Fibroblast of mammary gland (primary cell): ENCODE results near the gene PAPOLB.

Source experiments
- DNase-seq: peaks from one replicate; pipeline ENCODE4 v3.0.0-alpha.2; 2010; ENCODE audit warnings: low read depth
- H3K4me3 ChIP-seq: 2 replicates; pipeline ENCODE4 v1.5.1; 2011; ENCODE audit warnings: low read depth, mild to moderate bottlenecking, low read length, moderate library complexity; ENCODE audit not compliant: control insufficient read depth
- CTCF ChIP-seq: conservative IDR thresholded peaks from 2 replicates; pipeline ENCODE4 v1.5.1; 2011; ENCODE audit warnings: low read depth, low read length, inconsistent platforms; ENCODE audit not compliant: control insufficient read depth, insufficient read depth

The PAPOLB gene

GRCh38 chr7:4842319-4843064 lies 19.3 kb downstream of the PAPOLB start:
- DNase-seq: no peak
- H3K4me3 ChIP-seq: no peak overlapping the region
- TF ChIP-seq CTCF: no peak

- no peak for DNase-seq
- H3K4me3 ChIP-seq: no peak overlapping the region
- no peak for TF ChIP-seq CTCF
Measured at GRCh38 chr7:4841836-4842235, 20.0 kb downstream of the PAPOLB start.

DNA sequence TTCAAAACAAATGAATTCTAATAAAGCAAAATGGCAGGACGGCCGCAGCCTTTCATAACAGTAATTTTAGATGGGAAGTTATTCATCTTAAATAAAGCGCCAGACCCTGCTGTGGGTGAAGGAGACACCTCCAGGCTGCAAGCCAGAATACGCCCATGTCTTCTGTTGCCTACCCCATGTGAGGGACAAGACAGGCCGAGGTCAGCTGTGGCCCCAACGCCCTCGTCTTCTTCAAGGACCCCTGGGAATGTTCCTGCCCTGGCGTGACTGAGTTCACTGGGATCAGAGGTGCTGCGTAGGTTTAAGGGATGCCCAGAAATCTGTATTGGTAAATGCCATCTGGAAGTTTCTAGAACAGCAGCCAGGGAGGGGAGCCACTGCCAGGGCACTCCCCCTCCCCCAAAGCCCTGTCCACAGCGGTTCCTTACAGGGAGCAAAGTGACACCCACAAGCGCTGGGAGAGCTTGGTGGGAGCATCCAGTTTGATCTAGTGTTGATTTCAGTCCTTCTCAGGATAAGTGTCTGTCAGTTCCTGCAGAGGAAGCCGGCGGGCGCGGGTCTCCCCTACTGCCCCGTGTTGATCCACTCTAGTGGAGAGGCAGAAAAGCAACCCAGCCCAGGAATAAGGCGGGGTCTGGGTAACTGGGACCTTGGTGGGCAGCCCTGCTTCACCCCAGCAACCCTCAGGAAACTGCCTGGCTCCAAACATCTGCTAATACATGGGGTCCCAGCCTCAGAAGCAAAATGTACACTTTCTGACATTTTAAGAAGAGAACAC lies 20.6 kb downstream of the PAPOLB start:
- DNase-seq: no peak
- no peak overlapping the region for H3K4me3 ChIP-seq
- no peak for TF ChIP-seq CTCF

- DNase-seq: no peak
- no peak overlapping the region for H3K4me3 ChIP-seq
- TF ChIP-seq CTCF: no peak
Measured at GRCh38 chr7:4840079-4840501, 21.7 kb downstream of the PAPOLB start.

DNA sequence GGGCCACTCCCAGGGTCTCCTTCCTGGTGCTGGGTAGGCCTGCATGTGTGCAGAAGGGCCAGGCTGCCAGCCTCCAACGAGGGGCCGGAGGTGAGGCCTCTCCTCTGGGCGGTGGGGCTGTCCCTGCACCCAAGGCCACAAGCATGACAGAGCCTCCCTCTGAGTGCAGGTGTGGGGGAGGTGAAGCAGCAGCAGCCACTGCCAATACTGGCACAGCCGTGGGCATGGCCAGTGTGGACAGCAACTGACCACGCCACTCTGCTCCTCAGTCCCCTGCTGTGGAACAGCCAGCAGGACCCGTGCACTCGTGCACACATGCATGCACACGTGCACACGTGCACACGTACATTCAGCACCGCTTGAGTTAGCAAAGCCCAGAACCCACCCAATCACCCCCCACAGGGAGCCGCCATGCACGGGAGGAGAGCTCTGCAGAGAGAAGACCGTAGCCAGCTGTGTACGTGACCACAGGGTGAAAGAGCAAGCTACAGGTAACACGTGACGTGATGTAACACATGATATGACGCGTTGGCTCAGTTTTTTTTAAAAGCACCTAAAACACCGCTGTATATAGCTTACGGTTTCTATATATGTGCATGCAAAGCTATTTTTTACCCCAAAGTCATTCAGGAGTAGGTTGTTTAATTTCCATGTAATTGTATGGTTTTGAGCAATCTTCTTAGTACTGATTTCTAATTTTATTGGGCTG lies 23.1 kb downstream of the PAPOLB start:
- TF ChIP-seq CTCF: no peak
- no peak for DNase-seq
- no peak overlapping the region for H3K4me3 ChIP-seq

GRCh38 chr7:4837803-4838625 lies 23.8 kb downstream of the PAPOLB start:
- no peak for DNase-seq
- TF ChIP-seq CTCF: no peak
- no peak overlapping the region for H3K4me3 ChIP-seq
